MV-4-11 (cell line): ENCODE data around the gene RPS15A.
"Not testable (repeated sequence)": the region's sequence is repeated elsewhere in the genome, so short reads cannot be mapped to it uniquely, and the experiment has no call there.

Source experiments
- DNase-seq: peaks from one replicate; lab custom pipeline; 2025; lab: John Stamatoyannopoulos, UW

RPS15A gene

DNA sequence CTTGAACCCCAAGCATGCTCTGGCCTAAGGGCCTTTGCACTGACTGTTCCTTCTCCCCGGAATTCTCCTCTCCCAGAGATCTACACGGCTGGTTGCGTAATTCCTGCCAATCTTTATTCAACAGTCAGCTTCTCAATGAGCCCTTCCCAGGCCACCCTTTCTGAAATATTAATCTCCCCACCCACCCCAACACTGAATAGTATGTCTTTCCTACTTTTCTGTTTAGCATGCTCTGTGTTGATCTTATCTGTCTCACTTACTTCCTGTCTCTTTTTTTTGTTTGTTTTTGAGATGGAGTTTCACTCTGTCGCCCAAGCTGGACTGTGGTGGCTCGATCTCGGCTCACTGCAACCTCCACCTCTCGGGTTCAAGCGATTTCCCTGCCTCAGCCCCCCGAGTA is 33.5 kb downstream of the RPS15A start:
- not testable (repeated sequence) for DNase-seq

DNA sequence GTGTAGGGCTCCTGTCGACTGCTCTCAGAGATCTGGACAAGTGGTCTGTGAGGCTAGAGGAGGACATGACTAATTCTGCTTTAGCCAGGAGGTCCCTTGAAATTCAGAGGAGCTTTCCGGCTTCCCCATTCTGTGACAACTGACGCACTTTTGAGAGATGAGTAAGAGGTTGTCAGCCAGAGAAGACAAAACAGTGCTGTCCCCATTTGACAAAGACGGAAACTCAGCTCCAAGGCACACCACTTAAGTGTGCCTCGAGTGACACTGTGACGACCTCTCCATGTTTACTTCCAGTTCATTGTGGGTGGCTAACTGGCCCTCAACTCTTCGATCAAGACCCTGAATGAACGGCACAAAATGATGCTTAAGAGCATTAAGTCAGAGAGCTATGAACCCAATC is 47.3 kb downstream of the RPS15A start:
- not testable (repeated sequence) for DNase-seq

DNA sequence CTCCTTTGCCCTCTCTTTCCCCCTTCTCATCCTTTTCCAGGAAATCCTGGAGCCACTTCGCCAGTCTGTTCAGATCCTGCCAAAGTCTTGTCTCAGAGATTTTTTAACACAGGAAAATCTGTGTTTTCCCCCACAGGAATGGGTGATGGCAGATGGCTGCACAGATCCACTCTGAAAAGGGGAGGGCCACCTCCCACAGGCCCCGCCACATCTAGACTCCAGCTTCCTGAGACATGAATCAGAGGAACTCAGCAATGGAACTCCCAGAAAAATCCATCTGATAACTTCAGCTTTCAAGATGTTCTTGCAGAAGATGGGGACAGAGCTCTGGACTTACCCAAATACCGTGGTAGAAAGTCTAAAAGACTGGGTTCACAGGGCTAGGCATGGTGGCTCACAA is 50.1 kb downstream of the RPS15A start:
- not testable (repeated sequence) for DNase-seq

DNA sequence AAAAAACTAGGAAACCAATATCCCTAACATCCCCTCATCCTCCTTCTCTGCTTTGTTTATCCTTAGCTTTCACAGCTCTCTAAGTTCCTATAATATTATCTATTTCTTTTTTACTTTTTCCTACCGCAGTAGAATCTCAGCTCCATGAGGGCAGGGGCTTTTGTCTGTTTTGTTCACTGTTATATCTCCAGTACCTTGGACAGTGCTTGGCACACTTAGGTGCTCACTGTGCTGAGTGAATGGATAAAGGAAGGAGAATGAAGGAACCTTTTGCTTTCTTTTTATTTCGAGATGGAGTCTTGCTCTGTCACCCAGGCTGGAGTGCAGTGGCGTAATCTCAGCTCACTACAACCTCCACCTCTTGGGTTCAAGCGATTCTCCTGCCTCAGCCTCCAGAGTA is 51.4 kb downstream of the RPS15A start:
- not testable (repeated sequence) for DNase-seq

DNA sequence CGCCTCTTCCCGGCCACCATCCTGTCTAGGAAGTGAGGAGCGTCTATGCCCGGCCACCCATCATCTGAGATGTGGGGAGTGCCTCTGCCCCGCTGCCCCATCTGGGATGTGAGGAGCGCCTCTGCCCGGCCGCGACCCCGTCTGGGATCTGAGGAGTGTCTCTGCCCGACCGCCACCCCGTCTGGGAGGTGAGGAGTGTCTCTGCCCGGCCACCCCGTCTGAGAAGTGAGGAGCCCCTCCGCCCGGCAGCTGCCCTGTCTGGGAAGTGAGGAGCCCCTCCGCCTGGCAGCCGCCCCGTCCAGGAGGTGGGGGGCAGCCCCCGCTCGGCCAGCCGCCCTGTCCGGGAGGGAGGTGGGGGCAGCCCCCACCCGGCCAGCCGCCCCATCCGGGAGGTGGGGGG is 55.9 kb downstream of the RPS15A start:
- not testable (repeated sequence) for DNase-seq
